GM19328 (cell line): ENCODE results near the gene ANO7.

Experiments
- ATAC-seq: cut with Tn5 transposase; IDR thresholded peaks from one replicate; pipeline ENCODE4 v1.9.1; 2021; ENCODE audit warnings: mild to moderate bottlenecking, moderate library complexity; ENCODE audit not compliant: unreplicated experiment

The ANO7 gene

DNA sequence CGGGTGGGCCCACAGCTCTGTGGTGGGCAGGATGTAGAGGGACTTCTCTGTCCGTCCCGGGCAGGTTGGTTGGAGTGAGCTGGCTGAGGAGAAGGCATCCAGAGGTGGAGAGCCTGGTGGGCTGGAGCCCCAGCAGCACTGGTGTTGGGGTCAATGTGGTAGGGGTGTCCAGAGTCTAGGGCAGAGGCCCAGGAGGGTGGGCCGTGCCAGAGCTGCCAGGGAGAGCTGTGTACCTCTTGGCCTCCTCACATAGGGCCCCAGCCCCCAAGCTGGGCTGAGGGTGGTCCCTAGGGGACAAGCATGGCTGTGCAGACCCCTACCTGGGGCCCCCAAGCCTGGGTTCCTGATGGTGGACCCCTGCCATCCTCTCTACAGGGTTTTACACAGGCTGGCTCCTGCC lies 16.0 kb downstream of the ANO7 start:
- no peak for ATAC-seq

DNA sequence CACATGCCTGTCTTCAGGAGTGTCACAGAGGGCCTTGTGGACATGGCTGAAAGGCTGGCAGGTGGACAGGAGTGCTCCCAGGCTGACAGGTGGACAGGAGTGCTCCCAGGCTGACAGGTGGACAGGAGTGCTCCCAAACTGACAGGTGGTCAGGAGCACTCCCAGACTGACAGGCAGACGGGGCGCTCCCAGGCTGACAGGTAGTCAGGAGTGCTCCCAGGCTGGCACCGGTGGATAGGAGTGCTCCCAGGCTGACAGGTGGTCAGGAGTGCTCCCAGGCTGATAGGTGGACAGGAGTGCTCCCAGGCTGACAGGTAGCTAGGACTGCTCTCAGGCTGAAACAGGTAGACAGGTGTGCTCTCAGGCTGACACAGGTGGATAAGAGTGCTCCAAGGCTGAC lies 16.6 kb downstream of the ANO7 start:
- ATAC-seq: no peak

DNA sequence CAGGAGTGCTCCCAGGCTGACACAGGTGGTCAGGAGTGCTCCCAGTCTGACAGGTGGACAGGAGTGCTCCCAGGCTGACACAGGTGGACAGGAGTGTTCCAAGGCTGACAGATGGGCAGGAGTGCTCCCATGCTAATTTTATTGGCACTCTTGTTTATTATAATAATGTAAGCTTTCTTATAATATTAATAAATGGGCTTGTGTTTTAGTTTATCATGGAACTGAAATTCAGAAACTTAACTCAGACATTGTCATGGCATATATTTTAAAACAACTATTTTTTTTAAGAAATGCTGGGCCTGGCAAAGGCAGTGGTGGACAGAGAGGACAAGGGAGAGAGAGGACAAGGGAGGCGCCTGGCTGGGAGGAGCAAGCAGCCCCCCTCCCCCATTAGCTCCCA lies 18.7 kb downstream of the ANO7 start:
- no peak for ATAC-seq

DNA sequence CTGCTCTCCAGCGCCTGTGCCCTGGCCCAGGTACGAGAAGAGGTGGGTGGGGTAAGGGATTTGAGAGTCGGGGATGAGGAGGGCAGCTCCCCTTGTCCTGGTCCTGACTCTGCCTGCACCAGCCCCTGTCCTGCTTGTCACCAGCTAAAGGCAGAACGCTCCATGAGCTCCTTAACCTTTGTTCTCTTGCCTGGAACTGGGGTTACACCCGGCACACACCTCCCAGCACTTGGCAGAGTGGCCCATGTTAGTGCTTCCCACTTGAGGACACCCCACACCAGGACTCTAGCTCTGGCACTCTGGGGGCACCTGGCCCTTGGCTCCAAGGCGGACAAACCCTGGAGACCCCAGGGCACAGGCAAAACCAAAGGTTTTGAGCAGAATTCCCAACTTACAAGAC lies 19.2 kb downstream of the ANO7 start:
- ATAC-seq: no peak

DNA sequence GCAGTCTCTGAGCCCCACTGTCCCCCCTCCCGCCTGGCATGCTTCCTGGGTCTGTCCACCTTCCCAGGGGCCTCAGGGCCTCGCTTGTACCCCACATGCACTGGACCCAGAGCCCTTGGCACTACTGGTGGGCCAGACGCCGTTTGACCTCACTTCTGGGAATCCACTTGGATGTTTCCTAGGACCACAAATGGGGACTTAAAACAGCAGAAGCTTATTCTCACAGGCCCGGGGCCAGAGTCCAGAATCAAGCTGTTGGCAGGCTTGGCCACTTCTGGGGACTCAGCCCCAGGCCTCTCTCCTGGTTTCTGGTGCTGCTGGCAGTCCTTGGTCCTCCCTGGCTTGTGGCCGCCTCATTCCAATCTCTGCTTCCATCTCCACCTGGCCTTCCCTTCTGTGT lies 19.6 kb downstream of the ANO7 start:
- ATAC-seq: no peak

DNA sequence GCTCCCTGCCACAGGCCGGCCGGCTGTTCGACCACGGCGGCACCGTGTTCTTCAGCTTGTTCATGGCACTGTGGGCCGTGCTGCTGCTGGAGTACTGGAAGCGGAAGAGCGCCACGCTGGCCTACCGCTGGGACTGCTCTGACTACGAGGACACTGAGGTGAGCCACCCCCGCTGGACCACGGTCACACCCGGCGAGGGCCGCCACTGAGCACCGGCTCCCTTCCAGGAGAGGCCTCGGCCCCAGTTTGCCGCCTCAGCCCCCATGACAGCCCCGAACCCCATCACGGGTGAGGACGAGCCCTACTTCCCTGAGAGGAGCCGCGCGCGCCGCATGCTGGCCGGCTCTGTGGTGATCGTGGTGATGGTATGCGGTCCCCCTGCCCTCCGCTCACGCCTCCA lies 20.8 kb downstream of the ANO7 start:
- no peak for ATAC-seq

DNA sequence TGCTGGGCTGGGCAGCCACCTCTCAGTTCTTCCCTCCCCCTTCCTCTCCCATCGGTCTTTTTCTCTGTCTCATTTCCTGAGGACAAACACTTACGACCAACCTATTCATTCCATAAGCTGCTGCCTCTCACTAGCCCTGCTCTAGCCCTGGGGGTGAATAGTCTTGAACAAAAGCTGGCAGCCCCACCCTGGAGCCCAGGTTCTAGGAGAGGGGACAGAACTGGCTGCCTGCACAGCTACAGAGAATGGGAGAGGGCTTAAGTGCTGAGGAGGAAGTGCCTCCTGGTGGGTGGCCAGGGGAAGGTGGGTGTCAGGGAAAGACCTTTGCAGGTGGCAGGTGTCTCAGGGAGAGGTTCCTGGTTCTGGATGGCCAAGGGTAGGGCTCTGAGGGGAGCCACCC lies 22.8 kb downstream of the ANO7 start:
- no peak for ATAC-seq

DNA sequence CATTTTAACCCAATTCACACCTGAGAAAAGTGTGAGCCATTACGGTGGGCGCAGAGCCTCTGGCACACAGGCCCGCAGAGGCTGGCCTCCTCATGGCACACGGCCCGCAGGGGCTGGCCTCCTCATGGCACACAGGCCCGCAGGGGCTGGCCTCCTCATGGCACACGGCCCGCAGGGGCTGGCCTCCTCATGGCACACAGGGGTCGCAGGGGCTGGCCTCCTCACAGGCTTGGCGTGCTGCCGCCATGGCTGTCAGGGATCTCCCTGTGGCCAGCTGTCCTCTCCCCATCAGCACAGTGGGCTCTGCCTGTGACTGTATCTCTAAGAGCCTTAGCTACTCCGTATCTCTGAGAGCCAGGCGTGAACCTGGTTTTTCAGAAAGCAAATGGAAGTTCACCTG lies 24.6 kb downstream of the ANO7 start:
- no peak for ATAC-seq

DNA sequence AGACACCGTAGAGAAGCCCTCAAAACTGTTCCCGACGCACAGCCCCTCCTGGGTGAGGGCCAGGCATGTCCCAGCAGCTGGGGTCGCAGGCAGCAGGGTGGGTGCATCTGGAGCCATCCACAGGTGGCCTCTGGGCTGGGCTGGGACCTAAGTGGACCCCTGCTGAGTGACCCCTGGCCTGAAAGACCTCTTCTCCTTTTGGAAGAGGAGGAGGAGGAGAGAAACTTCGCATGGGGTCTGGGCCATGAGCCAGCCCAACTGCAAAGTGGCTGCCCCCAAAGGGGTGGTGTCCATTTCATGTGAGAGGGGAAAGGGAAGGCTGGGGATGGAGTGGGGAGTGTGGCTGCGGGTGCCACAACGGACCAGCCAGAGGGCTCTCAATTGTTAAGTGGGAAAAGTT lies 25.1 kb downstream of the ANO7 start:
- no peak for ATAC-seq

DNA sequence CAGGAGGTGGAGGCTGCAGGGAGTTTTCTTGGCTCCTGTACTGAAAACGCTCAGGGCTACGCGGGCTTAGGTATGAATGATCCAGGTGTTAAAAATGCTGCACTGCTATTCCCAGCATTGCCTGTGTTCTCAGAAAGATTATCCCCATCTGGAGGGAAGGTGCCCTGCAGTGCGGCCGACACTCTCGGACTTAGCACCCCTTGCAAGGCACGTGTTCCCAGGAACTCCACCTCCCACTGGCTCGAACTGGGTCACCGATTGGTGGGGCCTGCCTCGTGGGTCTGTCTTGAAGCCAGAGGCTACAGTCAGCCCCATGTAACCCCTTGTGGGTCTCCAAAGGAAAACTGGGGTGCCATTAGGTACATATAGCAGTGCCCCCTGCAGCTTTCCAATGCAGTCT lies 25.7 kb downstream of the ANO7 start:
- no peak for ATAC-seq

DNA sequence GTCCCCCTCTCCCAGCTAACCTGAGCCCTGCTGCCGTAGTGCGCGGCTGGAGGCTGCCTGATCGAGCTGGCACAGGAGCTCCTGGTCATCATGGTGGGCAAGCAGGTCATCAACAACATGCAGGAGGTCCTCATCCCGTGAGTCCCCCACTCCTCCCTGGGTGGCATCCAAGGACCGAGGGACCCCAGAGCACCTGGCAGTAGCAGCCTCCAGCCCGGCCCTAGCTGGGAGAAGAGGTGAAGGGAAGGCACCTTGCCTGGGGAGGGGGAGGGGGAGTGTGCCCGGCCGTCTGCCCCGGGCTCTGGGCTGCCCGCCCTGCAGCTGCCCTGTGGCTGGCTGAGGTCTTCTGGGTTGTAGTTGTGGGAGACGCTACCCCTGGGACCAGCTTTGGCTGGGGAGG lies 26.3 kb downstream of the ANO7 start:
- ATAC-seq: no peak

DNA sequence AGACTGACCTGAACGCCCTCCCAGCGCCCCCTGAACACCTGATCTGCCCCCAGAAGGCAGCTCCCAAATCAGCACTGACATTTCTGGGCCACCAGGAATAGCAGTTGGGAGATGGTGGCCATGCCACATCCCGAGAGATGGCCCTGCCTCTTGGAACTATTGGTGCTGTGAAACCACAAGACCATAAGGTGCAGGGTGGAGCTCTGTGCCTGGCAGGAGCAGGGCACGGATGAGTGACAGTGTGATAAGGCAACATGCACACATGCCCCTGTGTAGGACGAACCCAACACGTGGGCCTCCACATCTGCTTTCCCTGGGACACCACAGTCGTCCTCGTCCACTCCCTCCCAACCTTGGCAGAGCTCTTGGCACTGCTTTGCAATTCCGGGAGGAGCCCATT lies 26.9 kb downstream of the ANO7 start:
- ATAC-seq: no peak

DNA sequence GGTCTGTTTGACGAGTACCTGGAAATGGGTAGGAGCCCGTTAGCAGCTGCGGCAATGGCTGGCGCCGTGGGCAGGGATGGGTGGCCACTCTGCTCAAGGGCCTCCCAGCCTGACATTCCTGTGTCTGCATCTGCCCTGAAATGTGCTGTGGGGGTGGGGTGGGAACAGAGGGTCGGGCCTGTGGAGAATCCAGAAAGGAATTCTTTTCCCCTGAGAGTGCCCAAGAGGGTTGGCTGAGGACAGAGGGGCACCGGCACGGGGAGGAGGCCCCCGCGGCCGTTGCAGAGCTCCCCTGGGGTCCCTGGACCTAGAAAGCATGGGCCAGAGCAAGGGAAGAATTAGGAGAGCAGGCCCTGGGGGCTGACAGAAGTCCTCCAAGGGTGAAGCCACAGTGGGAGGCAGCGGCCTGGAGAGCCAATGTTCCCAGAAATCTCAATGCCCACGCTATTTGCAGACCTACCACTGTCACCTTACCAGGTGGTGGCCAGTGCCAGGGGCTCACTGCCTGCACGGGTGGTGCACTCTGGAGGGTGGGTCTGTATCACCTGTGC lies 27.8 kb downstream of the ANO7 start:
- no peak for ATAC-seq

DNA sequence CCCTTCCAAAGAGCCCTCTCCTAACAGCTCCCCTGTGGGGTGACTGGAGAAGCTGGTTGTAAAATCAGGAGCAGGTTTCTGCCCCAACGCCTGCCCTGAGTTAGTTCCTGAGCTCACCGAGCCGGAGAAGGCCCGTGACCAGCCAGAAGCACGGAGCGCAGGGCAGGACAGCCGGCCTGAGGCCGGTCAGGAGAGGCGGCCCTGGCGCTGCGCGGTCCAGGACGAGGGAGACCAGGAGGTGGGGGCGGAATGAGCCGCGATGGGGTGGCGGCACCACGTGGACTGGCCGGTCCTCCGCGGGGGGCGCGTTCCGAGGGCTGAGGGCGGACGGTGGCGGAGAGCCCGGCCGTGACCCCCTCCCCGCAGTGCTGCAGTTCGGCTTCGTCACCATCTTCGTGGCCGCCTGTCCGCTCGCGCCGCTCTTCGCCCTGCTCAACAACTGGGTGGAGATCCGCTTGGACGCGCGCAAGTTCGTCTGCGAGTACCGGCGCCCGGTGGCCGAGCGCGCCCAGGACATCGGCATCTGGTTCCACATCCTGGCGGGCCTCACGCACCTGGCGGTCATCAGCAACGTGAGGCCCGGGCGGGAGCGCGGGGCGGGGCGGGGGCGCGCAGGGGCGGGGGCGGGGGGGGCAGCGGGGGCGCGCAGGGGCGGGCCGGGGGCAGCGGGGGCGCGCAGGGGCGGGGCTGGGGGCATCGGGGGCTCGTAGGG lies 29.0 kb downstream of the ANO7 start:
- no peak for ATAC-seq

DNA sequence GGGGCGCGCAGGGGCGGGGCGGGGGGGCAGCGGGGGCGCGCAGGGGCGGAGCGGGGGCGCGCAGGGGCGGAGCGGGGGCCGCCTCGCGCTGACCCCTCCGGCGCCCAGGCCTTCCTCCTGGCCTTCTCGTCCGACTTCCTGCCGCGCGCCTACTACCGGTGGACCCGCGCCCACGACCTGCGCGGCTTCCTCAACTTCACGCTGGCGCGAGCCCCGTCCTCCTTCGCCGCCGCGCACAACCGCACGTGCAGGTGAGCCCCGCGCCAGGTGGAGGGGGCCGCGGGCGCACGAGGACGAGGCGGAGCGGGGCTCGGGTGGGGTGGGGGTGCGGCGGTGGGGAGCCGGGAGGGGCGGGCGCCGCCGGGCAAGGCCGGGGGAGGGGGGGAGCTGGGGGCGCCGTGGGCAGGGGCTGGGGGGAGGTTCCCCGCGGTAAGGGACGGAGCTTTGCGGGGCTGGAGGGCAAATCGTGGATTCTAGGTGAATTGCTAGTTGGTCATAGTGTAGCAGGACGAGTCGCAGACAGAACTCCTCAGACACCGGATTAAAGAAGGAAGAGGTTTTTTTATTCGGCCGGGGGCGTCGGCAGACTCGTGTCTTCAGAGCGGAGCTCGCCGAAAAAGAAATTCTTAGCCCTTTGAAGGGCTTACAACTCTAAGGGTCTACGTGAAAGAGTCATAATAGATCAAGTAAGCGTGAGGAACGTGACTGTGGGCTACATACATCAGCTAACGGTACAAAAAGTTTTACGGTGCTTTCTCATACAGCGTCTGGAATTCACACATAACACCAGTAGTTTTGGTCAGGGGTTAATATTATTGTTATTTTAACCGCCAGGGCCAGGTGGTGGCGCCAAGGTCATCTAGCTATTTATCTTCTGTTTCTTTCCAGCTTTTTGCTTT lies 29.9 kb downstream of the ANO7 start:
- no peak for ATAC-seq

DNA sequence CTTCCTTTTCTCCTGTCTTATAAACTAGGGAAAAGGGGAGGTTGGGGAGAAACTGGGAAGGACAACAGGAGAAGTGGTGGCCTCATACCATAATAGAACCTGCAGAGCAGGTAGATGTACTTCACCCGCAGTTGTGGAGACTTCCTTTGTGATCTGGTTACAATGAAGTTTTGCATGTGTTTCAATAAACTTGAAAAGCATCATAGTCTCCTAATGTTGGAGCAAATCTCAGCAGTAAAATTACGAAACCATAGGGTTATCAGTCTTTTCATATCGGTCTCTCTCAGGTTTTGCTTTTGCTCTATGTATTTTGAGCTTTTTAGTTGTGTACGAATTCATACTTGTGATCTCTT lies 30.5 kb downstream of the ANO7 start:
- ATAC-seq: no peak

DNA sequence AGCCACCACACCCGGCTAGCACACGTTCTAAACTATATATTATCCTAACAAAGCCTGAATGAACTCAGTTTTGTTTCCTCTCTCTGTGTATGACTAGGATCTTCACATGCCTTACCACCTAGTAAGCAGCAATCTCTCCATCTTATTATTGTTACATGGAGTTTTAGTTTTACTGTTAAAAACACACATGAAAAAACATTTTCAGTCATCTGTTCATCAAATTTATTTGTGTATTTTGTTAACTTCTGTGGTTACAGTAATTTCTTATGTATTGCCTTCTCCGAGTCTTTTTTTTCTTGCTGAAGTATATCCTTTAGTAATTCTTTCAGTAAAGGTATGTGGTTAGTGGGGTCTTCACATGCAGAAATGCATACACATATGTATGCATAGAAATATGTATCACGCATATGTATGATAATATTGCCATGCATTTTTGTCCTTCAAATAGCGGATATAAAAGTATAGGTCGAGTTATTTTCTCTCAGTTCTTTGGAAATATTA lies 31.4 kb downstream of the ANO7 start:
- no peak for ATAC-seq

DNA sequence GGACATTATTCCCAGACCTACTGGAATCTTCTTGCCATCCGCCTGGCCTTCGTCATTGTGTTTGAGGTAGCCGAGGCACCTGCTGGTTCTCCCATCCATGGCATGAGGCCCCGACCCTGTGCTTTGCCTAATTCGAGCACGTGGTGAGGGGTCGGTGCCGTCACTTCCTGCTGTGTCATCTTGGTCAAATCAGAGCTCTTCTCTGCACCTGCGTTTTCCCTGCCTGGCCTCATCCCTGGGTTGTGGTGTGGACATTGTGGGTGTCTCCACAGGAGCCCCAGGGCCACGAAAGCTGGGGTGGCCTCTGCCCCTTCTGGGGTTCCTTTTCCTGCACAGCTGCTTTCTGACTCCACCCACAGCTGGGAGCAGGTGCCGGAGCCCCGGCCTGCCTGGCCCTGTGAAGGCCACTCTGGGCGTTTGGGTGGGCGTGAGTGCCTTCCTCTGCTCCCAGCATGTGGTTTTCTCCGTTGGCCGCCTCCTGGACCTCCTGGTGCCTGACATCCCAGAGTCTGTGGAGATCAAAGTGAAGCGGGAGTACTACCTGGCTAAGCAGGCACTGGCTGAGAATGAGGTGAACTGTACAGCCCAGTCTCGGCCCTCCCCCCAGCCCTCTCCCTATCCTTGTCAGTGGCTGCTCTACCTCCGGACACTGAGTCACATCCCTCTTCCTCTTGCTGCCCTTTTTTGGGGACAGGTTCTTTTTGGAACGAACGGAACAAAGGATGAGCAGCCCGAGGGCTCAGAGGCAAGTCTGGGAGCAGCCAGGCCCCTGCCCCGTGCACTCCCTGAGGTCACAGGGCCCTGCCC lies 34.9 kb downstream of the ANO7 start:
- ATAC-seq: no peak

DNA sequence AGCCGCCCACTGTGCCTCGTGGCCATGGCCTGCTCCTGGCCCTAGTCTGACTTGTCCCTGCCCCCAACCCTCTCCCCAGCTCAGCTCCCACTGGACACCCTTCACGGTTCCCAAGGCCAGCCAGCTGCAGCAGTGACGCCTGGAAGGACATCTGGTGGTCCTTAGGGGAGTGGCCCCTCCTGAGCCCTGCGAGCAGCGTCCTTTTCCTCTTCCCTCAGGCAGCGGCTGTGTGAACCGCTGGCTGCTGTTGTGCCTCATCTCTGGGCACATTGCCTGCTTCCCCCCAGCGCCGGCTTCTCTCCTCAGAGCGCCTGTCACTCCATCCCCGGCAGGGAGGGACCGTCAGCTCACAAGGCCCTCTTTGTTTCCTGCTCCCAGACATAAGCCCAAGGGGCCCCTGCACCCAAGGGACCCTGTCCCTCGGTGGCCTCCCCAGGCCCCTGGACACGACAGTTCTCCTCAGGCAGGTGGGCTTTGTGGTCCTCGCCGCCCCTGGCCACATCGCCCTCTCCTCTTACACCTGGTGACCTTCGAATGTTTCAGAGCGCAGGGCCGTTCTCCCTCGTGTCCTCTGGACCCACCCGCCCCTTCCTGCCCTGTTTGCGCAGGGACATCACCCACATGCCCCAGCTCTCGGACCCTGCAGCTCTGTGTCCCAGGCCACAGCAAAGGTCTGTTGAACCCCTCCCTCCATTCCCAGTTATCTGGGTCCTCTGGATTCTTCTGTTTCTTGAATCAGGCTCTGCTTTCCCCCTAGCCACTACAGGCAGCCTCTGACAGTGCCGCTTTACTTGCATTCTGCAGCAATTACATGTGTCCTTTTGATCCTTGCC lies 35.8 kb downstream of the ANO7 start:
- ATAC-seq: no peak

DNA sequence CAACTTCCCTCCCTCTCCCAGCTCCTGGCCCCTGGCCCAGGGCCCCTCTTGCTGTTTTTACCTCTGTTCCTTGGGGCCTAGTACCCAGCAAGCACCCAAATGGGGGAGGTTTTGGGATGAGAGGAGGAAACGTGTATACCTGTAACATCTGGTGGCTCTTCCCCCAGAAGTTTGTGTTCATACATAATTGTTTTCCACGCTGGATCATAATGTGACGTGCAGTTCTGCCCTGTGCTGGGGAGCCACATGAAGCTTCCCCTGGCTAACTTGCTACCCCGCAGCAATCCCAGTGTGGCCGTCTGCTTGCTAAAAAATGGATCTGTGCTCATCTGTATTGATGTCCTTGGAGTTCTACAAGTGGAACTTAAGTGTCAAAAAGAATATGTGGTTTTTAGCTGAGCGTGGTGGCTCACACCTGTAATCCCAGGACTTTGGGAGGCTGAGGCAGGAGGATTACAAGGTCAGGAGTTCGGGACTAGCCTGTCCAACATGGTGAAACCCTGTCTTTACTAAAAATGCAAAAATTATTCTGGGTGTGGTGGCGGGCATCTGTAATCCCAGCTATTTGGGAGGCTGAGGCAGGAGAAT lies 36.5 kb downstream of the ANO7 start:
- ATAC-seq: no peak
